Stimulated activated CD4-positive, alpha-beta T cell treated with anti-CD3 and anti-CD28 coated beads, Interleukin-4, amount 100 ng/mL, for 24 hours (primary cell): ENCODE data around the gene FTO.
"Not testable (repeated sequence)": the region's sequence is repeated elsewhere in the genome, so short reads cannot be mapped to it uniquely, and the experiment has no call there.

Experiments
- DNase-seq: peaks from one replicate; pipeline ENCODE4 v3.0.0-alpha.2; 2020

The FTO gene

GRCh38 chr16:53703590-53704444 is at the start of gene FTO, which contains the start of gene RPGRIP1L:
TSS of gene FTO (plus strand) at chr16:53704156.
TSS of gene RPGRIP1L (minus strand) at chr16:53703859. CDS start at chr16:53700723, 3,136 bp downstream.
- peak; percentile 99 for DNase-seq

GRCh38 chr16:53654946-53655345 is 49.0 kb upstream of the FTO start:
- DNase-seq = no peak

GRCh38 chr16:53662072-53662471 is 41.9 kb upstream of the FTO start:
- no peak for DNase-seq

GRCh38 chr16:53664724-53665345 is 39.1 kb upstream of the FTO start:
- peak; percentile 6 for DNase-seq

GRCh38 chr16:53666786-53667415 is 37.1 kb upstream of the FTO start:
- no peak for DNase-seq

- DNase-seq = no peak
Measured at GRCh38 chr16:53668869-53669268, 35.1 kb upstream of the FTO start.

- DNase-seq = no peak
Measured at GRCh38 chr16:53672461-53672860, 31.5 kb upstream of the FTO start.

- DNase-seq = no peak
Measured at GRCh38 chr16:53673189-53673588, 30.8 kb upstream of the FTO start.

GRCh38 chr16:53678155-53678554 is 25.8 kb upstream of the FTO start:
- DNase-seq = no peak

GRCh38 chr16:53678756-53679343 is 25.1 kb upstream of the FTO start:
- DNase-seq = no peak

GRCh38 chr16:53680756-53681155 is 23.2 kb upstream of the FTO start:
- DNase-seq = no peak

GRCh38 chr16:53681354-53681753 is 22.6 kb upstream of the FTO start:
- no peak for DNase-seq

GRCh38 chr16:53685334-53685733 is 18.6 kb upstream of the FTO start:
- DNase-seq = not testable (repeated sequence)

GRCh38 chr16:53686710-53687109 is 17.2 kb upstream of the FTO start:
- DNase-seq = no peak

GRCh38 chr16:53689636-53690035 is 14.3 kb upstream of the FTO start:
- no peak for DNase-seq

GRCh38 chr16:53690771-53691170 is 13.2 kb upstream of the FTO start:
- no peak for DNase-seq

GRCh38 chr16:53692146-53692545 is 11.8 kb upstream of the FTO start:
- DNase-seq = no peak

GRCh38 chr16:53693320-53693719 is 10.6 kb upstream of the FTO start:
- DNase-seq = no peak

GRCh38 chr16:53695070-53695469 is 8.9 kb upstream of the FTO start:
- DNase-seq = no peak

GRCh38 chr16:53698271-53698670 is 5.7 kb upstream of the FTO start:
- DNase-seq = not testable (repeated sequence)

- DNase-seq = no peak
Measured at GRCh38 chr16:53704445-53704813, 473 bp downstream of the FTO start.

- no peak for DNase-seq
Measured at GRCh38 chr16:53707671-53708070, 3.7 kb downstream of the FTO start.

- no peak for DNase-seq
Measured at GRCh38 chr16:53708490-53708889, 4.5 kb downstream of the FTO start.

GRCh38 chr16:53711390-53711789 is 7.4 kb downstream of the FTO start:
- no peak for DNase-seq
